Common myeloid progenitor, CD34-positive (primary cell): Measurements from ENCODE around the gene SH3PXD2B.

ENCODE experiments used
- CTCF ChIA-PET: fragments of 350-600 bp; sonication (Branson Sonifier 250); formaldehyde crosslinking; loops from one replicate; lab custom pipeline; 2021; ENCODE audit warnings: antibody characterized with exemption; lab: Charles Lee
- POLR2A ChIA-PET: fragments of 350-600 bp; sonication (Branson Sonifier 250); formaldehyde crosslinking; loops from one replicate; lab custom pipeline; 2021; ENCODE audit warnings: antibody characterized with exemption; lab: Charles Lee
- DNase-seq, 3 donors: peaks; one replicate each; pipeline versions ENCODE4 v3.0.0 to v3.0.0-alpha.2; 2013
- H3K27ac ChIP-seq, 2 experiments: 1 replicate in 1 of 2; 2 replicates in 1 of 2; pipeline ENCODE4 v1.7.0; 2013; ENCODE audit warnings: inconsistent platforms in 2 of 2, low read length in 2 of 2, mild to moderate bottlenecking in 2 of 2, low read depth in 1 of 2, moderate library complexity in 1 of 2; ENCODE audit not compliant: severe bottlenecking in 2 of 2, insufficient read depth in 1 of 2, poor library complexity in 1 of 2
- H3K27me3 ChIP-seq, 5 experiments: replicated peaks in 2 of 5; 1 replicate in 3 of 5; 2 replicates in 2 of 5; pipeline versions ENCODE4 v1.6.1 to v1.7.0; 2013; ENCODE audit warnings: low read length in 4 of 5, mild to moderate bottlenecking in 2 of 5, moderate library complexity in 2 of 5, inconsistent platforms in 1 of 5; ENCODE audit not compliant: insufficient read depth in 5 of 5, control insufficient read depth in 4 of 5
- H3K36me3 ChIP-seq, 4 experiments: 1 replicate in 2 of 4; 2 replicates in 2 of 4; pipeline versions ENCODE4 v1.6.1 to v1.7.0; 2013; ENCODE audit warnings: low read length in 3 of 4, control low read depth in 1 of 4, mild to moderate bottlenecking in 1 of 4; ENCODE audit not compliant: control insufficient read depth in 4 of 4, insufficient read depth in 4 of 4
- H3K4me1 ChIP-seq, 4 experiments: 1 replicate in 3 of 4; 2 replicates in 1 of 4; pipeline versions ENCODE4 v1.6.1 to v1.7.1; 2013; ENCODE audit warnings: low read length in 3 of 4, mild to moderate bottlenecking in 3 of 4, control low read depth in 1 of 4, inconsistent platforms in 1 of 4, moderate library complexity in 1 of 4; ENCODE audit not compliant: control insufficient read depth in 4 of 4, insufficient read depth in 4 of 4; ENCODE audit errors: control extremely low read depth in 1 of 4
- H3K4me3 ChIP-seq, 7 experiments: 1 replicate in 4 of 7; 2 replicates in 3 of 7; pipeline versions ENCODE4 v1.5.1 to v1.7.0; 2013; ENCODE audit warnings: mild to moderate bottlenecking in 7 of 7, low read length in 6 of 7, moderate library complexity in 6 of 7, inconsistent platforms in 2 of 7, low read depth in 2 of 7, control low read depth in 1 of 7; ENCODE audit not compliant: insufficient read depth in 4 of 7, control insufficient read depth in 1 of 7; ENCODE audit errors: extremely low read depth in 1 of 7
- H3K9me3 ChIP-seq, 5 experiments: 1 replicate in 4 of 5; 2 replicates in 1 of 5; pipeline versions ENCODE4 v1.6.1 to v1.7.1; 2013; ENCODE audit warnings: low read length in 4 of 5, mild to moderate bottlenecking in 2 of 5, inconsistent platforms in 1 of 5, low read depth in 1 of 5, moderate library complexity in 1 of 5; ENCODE audit not compliant: control insufficient read depth in 4 of 5, insufficient read depth in 2 of 5; ENCODE audit errors: control extremely low read depth in 1 of 5
- WGBS: methylation state at CpG from one replicate; pipeline ENCODE4 v1.1.5; 2013; ENCODE audit not compliant: insufficient coverage; 5-methylcytosine and 5-hydroxymethylcytosine counted together

SH3PXD2B gene

GRCh38 chr5:172420235-172420939 is 33.9 kb downstream of the SH3PXD2B start:
- no peaks in the 10 kb centered on the region for H3K9me3 ChIP-seq
- H3K27me3 ChIP-seq, result peaks cover 0 to 3% (median 0%) of the 10 kb centered on the region in 5 experiments
- peaks cover 0 to 2% (median 0%) of the 10 kb centered on the region in 4 experiments for H3K36me3 ChIP-seq
- no peak overlapping the region for H3K4me3 ChIP-seq
- 87% methylated on average over 7 of the region's 10 CpGs for WGBS
- H3K27ac ChIP-seq, result no peak overlapping the region
- DNase-seq, result no peak
- CTCF ChIA-PET, result interaction anchor here (1.2 to 2.3 kb wide), 2 partner anchors 9 to 10 kb away, joined by 3 to 4 read pairs; no protein-coding TSS in a partner anchor
- POLR2A ChIA-PET, result no interaction called here
- H3K4me1 ChIP-seq, result no peaks in the 10 kb centered on the region

- peaks cover 0 to 5% (median 0%) of the 10 kb centered on the region in 5 experiments for H3K27me3 ChIP-seq
- H3K36me3 ChIP-seq, result peaks cover 0 to 2% (median 0%) of the 10 kb centered on the region in 4 experiments
- 98% methylated on average over 14 of the region's 20 CpGs for WGBS
- H3K27ac ChIP-seq, result no peak overlapping the region
- no peak for DNase-seq
- H3K4me1 ChIP-seq, result peaks cover 0 to 3% (median 0%) of the 10 kb centered on the region in 4 experiments
- POLR2A ChIA-PET, result no interaction called here
- no peaks in the 10 kb centered on the region for H3K9me3 ChIP-seq
- H3K4me3 ChIP-seq, result no peak overlapping the region
- CTCF ChIA-PET, result interaction anchor here (0.9 to 2.3 kb wide), 4 partner anchors 9 to 25 kb away, joined by 3 to 4 read pairs (median 4); no protein-coding TSS in a partner anchor
Observed at GRCh38 chr5:172418862-172419814, 35.2 kb downstream of the SH3PXD2B start.

GRCh38 chr5:172417983-172418630 is 36.2 kb downstream of the SH3PXD2B start:
- H3K9me3 ChIP-seq, result no peaks in the 10 kb centered on the region
- CTCF ChIA-PET, result interaction anchor here (0.8 to 1.0 kb wide), 3 partner anchors 8 to 14 kb away, joined by 3 read pairs; no protein-coding TSS in a partner anchor
- H3K36me3 ChIP-seq, result peaks cover 0 to 2% (median 0%) of the 10 kb centered on the region in 4 experiments
- WGBS, result 91% methylated on average over 8 of the region's 10 CpGs
- H3K27ac ChIP-seq, result no peak overlapping the region
- POLR2A ChIA-PET, result no interaction called here
- no peak overlapping the region for H3K4me3 ChIP-seq
- DNase-seq, result no peak
- H3K27me3 ChIP-seq, result peaks cover 0 to 5% (median 0%) of the 10 kb centered on the region in 5 experiments
- H3K4me1 ChIP-seq, result peaks cover 0 to 13% (median under 1%) of the 10 kb centered on the region in 4 experiments

GRCh38 chr5:172417130-172417841 is 37.0 kb downstream of the SH3PXD2B start:
- CTCF ChIA-PET, result interaction anchor here (0.8 to 1.0 kb wide), 2 partner anchors 12 to 15 kb away, joined by 3 read pairs; no protein-coding TSS in a partner anchor
- Histone ChIP-seq H3K27me3 (peaks cover 0 to 5% (median 0%) of the 10 kb centered on the region in 5 experiments), H3K36me3 (peaks cover 0 to 2% (median 0%) of the 10 kb centered on the region in 4 experiments), H3K27ac (no peak overlapping the region), H3K4me1 (peaks cover 0 to 21% (median 6%) of the 10 kb centered on the region in 4 experiments), H3K4me3 (no peak overlapping the region), H3K9me3 (no peaks in the 10 kb centered on the region)
- WGBS, result 93% methylated on average over 3 of the region's 4 CpGs
- no peak for DNase-seq
- POLR2A ChIA-PET, result no interaction called here

GRCh38 chr5:172415362-172416275 is 38.7 kb downstream of the SH3PXD2B start:
- Histone ChIP-seq H3K4me1 (peaks cover 0 to 38% (median 11%) of the 10 kb centered on the region in 4 experiments), H3K9me3 (no peaks in the 10 kb centered on the region), H3K4me3 (no peak overlapping the region), H3K27ac (no peak overlapping the region), H3K27me3 (peaks cover 0 to 5% (median 0%) of the 10 kb centered on the region in 5 experiments), H3K36me3 (peaks cover 0 to 2% (median 0%) of the 10 kb centered on the region in 4 experiments)
- WGBS, result 92% methylated on average over 12 of the region's 13 CpGs
- DNase-seq, result no peak
- CTCF ChIA-PET, result interaction anchor here (1.5 kb wide), 1 partner anchor 22 kb away, joined by 4 read pairs; no protein-coding TSS in a partner anchor
- POLR2A ChIA-PET, result no interaction called here
